ENCODE data around the gene PLCXD1.
"Not testable (repeated sequence)": the region's sequence is repeated elsewhere in the genome, so short reads cannot be mapped to it uniquely, and the experiment has no call there.

The PLCXD1 gene, protein sequence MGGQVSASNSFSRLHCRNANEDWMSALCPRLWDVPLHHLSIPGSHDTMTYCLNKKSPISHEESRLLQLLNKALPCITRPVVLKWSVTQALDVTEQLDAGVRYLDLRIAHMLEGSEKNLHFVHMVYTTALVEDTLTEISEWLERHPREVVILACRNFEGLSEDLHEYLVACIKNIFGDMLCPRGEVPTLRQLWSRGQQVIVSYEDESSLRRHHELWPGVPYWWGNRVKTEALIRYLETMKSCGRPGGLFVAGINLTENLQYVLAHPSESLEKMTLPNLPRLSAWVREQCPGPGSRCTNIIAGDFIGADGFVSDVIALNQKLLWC

DNA sequence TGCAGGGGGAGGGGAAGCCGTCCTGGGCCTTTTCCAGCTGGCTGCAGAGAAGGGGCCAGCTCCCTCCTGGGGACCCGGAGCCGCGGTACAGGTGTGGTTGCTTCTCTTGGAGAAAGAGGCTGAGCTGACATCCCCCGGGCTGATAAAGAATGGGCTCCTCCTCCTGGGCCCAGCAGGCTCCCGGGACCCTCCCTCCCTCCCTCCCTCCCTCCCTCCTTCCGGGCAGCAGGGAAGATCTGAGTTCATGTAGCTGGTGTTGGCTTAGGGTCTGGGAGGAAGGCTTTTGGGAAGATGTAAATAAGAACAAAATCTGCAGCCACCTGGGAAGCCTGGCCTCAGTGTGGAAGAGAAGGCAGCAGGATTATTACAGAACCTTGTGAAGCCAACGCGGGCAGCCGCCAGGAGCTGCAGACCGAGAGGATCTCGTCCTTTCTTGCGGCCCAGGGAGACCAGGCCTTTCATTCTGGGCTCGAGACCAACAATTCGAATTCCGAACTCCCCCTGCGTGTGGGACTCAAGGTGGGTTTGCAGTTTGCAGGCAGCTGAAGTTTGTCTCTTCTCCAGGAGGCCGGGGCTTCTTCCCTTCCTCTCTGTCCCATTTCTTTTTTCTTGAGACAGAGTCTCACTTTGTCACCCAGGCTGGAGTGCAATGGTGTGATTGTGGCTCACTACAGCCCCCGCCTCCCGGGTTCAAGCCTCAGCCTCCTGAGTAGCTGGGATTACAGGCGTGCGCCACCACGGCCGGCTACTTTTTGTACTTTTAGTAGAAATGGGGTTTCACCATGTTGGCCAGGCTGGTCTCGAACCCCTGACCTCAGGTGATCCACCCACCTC lies at the start of gene PLCXD1:
Gene PLCXD1 (plus strand): TSS at position 216 of the 834 bp plus-strand sequence. CDS start 2,807 bp downstream, outside the sequence.
- DNase-seq (ENCODE audit: low spot score): no peak

DNA sequence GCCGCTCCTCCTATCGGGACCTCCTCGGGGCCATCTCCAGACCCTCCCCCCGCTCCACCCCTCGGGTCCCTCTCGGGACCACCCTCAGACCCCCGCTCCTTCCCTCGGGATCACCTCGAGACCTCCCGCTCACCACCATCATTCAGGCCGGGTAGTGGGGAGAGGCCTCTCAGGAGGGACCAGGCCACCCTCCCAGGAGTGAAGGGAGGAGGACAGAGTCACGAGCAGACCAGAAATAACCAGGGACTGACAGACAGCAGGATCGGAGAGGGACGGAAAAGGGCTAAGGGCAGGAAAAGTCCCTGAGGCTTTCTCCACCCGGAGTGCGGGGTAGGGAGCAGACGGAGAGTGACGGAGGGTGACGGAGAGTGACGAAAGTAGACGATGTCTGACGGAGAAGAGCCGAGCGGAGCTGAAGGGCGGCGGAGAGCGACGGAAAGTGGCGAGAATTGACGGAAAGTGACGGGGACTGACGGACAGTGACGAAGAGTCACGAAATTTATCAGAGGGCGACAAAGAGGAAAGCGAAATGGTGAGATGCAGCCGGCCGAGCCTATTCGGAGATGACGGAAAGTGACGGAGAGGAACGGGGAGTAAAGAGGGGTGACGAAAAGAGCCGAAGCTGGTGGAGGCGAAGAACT lies 49.4 kb upstream of the PLCXD1 start:
- DNase-seq (ENCODE audit: low spot score): not testable (repeated sequence)

DNA sequence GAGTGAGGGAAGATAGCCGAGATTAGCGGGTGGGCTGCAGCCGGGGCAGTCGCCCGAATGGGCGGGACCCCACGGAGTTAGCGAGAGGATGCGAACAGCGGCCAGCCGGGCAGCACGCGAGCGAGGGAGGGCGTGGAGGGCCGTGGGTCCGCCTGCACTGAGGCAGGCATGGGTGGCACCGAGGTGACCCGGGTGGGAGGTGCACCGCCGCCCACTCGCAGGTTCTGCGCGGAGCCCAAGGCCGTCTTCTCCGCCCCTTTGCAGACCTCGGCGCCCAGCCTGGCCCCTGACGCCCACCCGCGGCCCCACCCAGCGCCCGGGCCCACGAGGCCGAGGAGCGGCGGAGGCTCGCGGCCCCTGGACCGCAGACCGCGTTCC lies 48.9 kb upstream of the PLCXD1 start:
- not testable (repeated sequence) for DNase-seq (ENCODE audit: low spot score)

DNA sequence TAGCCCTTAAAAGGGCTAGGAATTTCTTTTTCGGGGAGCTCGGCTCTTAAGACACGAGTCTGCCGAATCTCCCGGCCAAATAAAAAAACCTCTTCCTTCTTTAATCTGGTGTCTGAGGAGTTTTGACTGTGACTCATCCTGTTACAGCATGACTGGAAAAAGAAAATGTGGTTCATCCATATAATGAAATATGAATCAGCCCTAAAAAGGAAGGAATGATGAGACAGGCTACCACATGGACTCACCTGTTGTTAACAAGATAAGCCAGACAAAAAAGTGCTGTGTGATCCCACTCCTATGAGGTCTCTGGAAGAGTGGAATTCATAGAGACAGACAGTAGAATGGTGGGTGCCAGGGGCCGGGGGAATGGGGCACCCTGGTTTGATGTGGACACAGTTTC lies 45.0 kb upstream of the PLCXD1 start:
- DNase-seq (ENCODE audit: low spot score): not testable (repeated sequence)

DNA sequence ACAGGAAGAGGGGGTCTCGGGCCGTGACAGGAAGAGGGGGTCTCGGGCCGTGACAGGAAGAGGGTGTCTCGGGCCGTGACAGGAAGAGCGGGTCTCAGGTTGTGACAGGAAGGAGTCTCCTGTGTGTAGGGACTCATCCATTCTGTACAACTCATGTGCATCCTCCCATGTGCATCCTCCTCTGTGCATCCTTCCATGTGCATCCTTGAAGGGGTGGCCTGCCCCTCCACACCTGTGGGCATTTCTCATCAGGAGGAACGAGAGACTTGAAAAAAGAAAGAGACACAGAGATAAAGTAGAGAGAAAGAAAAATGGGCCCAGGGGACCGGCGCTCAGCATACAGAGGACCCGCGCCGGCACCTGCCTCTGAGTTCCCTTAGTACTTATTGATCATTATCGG lies 30.2 kb upstream of the PLCXD1 start:
- no peak for DNase-seq (ENCODE audit: low spot score)

DNA sequence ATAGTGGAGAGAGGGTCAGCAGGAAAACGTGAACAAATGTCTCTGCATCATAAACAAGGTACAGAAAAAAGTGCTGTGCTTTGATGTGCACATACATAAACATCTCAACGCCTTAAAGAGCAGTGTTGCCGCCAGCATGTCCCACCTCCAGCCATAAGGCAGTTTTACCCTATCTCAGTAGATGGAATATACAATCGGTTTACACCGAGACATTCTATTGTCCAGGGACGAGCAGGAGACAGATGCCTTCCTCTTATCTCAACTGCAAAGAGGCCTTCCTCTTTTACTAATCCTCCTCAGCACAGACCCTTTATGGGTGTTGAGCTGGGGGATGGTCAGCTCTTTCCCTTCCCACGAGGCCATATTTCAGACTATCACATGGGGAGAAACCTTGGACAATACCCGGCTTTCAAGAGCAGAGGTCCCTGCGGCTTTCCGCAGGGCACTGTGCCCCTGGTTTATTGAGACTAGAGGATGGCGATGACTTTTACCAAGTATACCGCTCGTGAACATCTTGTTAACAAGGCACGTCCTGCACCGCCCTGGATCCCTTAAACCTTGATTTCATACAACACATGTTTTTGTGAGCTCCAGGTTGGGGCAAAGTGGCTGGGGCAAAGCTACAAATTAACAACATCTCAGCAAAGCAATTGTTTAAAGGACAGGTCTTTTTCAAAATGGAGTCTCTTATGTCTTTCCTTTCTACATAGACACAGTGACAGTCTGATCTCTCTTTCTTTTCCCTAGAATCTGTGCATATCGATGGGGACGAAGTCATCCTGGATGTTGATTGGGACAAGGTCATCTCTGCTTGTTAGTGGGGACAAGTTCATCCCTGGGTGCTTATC lies 29.6 kb upstream of the PLCXD1 start:
- DNase-seq (ENCODE audit: low spot score): not testable (repeated sequence)

DNA sequence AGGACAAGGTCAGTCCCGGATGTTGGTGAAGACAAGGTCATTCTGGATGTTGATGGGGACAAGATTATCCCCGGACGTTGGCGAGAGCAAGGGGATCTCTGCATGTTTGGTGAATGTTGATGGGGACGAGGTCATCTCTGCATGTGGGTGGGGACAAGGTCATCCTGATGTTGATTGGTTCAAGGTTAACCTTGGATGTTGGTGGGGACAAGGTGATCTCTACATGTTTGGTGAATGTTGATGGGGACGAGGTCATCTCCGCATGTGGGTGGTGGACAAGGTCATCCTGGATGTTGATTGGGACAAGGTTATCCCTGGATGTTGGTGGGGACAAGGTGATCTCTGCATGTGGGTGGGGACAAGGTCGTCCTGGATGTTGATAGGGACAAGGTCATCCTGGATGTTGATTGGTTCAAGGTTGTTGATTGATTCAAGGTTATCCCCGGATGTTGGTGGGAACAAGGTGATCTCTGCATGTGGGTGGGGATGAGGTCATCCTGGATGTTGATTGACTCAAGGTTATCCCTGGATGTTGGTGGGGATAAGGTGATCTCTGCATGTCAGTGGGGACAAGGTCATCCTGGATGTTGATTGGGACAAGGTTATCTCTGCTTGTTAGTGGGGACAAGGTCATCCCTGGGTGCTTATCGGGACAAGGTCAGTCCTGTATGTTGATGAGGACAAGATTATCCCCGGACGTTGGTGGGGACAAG lies 28.8 kb upstream of the PLCXD1 start:
- no peak for DNase-seq (ENCODE audit: low spot score)

DNA sequence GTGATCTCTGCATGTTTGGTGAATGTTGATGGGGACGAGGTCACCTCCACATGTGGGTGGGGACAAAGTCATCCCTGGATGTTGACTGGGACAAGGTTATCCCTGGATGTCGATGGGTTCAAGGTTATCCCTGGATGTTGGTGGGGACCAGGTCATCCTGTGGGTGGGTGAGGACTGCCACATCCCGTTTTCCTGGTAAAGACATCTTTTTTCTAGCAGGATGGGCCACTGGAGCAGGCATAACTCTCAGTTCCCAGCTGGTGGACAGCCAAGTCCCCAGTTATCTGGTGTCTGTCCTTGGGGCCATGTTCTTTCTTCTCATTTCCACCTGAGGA lies 28.3 kb upstream of the PLCXD1 start:
- no peak for DNase-seq (ENCODE audit: low spot score)

DNA sequence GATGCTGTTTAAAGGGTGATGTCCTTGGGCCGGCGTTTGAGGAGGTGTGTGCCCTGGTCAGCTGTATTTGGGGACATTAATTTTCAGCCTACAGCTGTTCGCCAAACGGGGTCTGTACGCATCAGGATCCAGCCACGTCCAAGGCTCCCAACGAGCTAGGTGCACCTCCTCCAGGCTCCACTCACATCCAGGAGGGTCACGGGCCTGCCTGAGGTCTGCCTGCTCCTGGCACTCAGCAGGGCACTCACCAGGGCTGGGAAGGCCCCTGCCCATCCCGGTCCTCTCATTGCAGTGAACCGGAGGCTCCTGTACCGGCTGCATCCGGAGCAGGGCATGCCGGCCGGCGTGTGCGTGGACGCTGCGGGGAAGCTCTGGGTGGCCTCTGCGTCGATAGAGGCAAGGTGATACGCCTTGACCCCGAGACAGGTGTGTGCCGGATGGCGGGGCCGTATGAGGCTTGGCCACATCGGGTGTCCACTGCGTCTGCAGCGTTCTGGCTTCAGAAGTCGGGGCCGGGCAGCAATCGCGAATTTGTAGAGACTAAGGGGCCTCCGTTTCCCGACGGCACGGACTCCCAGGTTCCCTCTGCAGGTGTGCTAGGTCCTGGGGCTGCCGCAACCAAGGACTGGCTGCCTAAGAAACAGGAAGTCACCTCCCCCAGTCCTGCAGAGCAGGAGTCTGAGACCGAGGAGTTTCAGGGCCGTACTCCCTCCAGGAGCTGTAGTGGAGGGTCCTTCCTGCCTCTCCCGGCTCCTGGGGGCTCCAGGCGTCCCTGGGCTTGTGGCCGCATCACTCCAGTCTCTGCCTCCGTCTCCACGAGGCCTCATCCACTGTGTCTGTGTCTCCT lies 27.5 kb upstream of the PLCXD1 start:
- DNase-seq (ENCODE audit: low spot score): no peak

DNA sequence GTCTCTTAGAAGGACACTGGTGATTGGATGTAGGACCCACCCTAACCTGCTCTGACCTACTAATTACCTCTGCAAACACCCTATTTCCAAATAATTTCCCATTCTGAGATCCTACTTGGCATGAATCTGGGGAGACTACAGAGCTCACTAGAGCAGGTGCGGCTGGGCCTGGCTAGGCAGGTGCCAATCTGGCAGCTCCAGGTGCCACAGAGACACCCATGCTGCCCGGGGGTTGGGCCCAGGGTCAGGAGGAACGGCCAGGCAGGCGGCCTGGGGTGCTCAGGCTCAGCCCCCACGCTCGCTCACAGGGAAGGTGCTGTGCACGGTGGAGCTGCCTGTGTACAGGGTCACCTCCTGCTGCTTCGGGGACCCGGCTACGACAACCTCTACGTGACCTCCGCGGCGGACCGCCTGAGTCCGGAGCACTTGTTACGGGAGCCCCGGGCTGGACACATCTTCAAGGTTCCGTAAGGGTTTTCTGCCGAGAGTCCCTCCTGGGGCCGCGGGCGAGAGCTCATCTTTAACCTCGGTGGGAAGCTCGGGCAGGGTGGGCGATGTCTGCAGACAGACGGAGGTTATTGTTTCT lies 26.5 kb upstream of the PLCXD1 start:
- no peak for DNase-seq (ENCODE audit: low spot score)

DNA sequence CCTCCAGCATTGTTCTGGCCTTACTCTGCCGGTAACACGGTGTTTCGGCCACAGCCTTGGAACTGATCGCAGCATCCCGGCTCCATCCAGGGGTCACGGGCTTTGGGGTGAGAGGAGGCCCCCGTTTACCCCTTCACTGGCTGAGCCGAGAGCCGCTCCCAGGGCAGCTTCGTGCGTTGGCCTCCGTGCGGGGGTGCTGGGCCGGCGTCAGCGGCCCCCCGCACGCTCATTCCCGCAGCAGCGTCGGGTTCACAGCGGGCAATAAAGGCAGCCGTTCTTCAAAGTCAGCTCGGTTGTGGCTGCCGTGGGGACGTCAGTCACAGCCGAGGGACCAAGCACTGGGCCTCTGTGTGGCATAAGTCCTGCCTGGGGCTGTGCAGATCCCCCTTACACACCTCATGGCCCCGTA lies 25.3 kb upstream of the PLCXD1 start:
- DNase-seq (ENCODE audit: low spot score): no peak

DNA sequence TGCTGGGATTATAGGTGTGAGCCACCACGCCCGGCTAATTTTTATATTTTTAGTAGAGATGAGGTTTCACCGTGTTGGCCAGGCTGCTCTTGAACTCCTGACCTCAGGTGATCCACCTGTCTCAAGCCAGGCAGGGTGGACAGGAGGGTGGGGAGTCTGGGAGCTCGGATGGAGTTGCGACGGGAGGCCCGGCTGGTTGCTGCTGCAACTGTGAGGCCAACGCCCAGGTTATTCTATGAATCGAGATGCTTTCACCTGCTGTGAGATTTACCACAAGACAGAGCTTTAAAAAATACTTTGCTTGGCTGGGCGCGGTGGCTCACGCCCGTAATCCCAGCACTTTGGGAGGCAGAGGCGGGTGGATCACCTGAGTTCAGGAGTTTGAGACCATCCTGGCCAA lies 24.1 kb upstream of the PLCXD1 start:
- not testable (repeated sequence) for DNase-seq (ENCODE audit: low spot score)

DNA sequence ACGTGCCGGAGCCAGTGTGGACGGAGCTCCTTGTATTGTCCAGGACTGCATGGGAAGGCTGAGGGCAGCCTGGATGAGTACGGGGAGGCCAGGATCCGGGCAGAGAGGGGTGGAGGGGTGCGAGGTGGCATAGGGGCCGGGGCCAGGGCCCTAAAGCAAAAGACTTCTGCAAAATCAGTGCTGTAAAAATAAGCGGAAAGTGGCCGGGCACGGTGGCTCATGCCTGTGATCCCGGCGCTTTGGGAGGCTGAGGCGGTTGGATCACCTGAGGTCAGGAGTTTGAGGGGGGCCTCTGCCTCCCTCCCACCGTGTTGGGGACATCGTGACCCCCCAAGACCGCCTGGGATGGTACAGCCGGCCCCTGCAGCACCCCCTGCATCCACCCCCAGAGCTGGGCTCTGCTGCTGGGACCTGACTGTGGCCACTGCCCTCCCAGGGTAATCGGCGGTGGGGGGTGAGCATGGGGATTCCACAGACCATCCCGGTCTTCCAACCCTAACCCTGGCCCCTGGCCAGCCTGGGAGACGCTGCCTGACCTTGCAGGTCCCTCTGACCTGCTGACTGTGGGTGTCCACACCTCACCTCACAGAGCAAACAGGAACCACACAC lies 23.4 kb upstream of the PLCXD1 start:
- no peak for DNase-seq (ENCODE audit: low spot score)

DNA sequence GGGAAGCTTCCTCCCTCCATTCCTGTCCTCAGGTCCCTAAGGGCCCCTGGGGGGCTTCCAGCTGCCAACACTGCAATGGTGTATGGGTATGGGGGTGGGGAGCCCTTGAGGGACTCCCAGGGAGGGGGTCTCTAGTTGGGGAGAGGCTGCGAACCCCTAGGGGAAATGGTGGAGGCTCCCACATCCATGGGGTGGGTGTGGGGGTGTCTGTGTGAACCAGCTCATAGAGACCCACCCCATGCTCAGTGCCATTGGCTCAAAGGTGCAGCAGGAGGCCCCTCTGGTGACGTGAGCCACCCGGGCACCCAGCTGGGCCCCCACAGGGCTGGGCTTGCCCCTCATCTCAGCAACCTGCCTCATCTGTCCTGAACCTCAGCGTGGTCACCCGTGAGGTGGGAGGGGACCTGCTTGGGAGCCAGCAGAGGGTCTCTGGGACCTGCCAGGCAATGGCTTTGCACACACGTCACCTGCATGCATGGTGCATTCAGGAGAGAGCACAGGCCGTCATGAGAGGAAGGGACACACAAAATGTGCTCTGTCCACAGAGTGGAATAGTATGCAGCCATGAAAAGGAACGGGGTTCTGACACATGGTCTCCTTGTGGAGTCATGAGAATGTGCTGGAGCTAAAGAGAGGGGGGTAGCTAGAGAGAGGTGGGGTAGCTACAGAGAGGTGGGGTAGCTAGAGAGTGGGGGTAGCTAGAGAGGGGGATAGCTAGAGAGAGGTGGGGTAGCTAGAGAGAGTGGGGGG lies 22.7 kb upstream of the PLCXD1 start:
- no peak for DNase-seq (ENCODE audit: low spot score)

DNA sequence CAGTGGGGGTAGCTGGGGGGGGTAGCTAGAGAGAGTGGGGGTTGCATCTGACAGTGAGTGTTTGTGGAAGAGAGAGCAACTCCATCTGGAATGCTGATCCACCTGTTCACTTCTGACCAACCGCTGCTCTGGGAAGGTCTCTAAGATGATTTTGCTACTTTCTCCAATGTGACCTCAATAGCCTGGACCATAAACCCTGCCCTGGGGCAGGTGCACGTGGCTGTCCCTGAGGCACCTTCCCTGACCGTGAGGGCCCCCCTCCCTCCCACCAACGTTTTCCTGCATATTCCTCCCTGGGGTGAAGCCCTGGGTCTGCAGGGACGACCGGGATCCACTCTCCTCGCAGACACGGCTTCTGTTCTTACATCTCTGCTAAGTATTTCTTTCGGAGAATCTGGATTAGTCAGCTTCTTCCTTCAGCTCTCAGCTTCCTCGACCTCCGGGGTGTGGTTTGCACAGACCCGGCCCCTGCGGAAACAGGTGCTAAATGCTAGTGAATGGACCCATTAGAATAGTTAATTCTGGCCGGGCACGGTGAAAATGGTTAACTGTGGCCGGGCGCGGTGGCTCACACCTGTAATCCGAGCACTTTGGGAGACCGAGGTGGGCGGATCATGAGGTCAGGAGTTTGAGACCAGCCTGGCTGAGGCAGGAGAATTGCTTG lies 21.4 kb upstream of the PLCXD1 start:
- no peak for DNase-seq (ENCODE audit: low spot score)

DNA sequence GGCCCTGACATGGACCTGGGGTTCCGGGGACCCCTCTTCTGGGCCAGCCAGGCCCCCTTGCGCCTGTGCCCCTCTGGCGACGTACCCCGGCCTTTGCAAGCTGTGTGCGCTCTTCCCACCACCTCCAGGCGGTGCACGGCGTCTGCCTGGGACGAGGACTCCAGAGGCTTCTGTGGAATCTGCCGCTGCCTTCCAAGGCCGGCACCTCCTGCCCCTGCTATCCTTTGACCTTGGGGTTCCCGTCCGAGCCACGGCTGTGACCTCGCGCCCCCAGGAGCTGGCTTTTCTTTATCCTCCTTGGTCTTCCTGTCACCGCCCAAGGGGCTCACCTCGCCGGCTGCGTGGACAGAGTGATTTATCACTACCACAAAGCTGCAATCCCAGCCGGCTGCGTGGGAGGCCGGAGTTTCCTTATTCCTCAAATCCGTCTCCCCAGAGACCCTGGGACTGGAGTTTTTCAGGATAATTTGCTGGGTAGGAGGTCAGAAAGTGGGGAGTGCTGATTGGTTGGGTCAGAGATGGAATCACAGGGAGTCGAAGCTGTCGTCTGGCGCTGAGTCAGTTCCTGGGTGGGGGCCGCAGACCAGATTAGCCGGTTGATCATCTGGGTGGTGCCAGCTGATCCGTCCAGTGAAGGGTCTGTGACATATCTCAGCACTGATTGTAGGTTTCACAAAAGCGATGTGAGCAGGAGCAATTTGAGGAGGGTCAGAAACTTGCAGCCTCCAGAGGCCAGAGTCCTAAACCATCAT lies 19.8 kb upstream of the PLCXD1 start:
- DNase-seq (ENCODE audit: low spot score): no peak

DNA sequence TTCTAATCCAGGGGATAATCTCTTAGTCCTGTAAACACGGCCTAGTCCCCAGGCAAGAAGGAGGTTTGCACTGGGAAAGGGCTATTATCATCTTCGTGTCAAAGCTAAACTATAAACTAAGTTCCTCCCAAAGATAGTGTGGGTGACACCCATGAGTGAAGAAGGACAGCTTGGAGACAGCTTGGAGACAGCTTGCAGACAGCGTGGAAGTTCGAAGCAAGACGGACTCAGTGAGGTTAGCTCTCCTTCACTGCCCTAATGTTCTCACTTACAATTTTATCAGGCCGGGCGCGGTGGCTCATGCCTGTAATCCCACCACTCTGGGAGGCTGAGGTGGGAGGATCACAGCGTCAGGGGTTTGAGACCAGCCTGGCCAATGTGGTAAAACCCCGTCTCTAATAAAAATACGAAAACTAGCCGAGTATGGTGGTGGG lies 19.2 kb upstream of the PLCXD1 start:
- DNase-seq (ENCODE audit: low spot score): no peak

All from LoVo (cell line).